ENCODE results near the gene FLG. TPM values are rescaled to one million over a fixed set of nuclear protein-coding genes. Genes with fewer than 3 reads are reported as not detected.
"Not testable (repeated sequence)": the region's sequence is repeated elsewhere in the genome, so short reads cannot be mapped to it uniquely, and the experiment has no call there.

Gene FLG
- total RNA-seq, result not detected

- POLR2A ChIA-PET, result no interaction called here
Observed at GRCh38 chr1:152325111-152325510, at the start of gene FLG. FLG (minus strand) TSS chr1:152325239; CDS start chr1:152315456, 9,783 bp downstream.

DNA sequence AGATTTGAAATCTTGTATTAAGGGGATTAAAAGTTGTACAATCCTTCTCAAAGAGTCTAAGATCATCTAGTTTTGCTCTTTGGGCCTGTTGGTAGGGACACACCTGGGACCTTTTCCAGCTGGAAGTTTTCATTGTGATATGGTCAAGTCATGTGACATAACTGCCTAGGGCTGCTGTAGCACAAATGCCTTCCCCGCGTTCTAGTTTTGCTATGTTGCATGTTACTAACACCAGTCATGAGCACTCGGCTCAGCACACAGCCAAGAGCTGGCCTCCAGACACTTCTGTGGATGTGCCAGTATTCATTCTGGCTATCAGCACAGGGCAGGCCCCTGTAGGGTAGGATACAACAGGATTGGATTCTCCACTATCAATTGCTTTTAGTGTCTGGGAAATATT, 49.4 kb upstream of the FLG start:
- CTCF ChIA-PET, result no interaction called here
- POLR2A ChIA-PET, result no interaction called here

More at GRCh38 chr1:152325111-152325510, at the start of gene FLG:
- CTCF ChIA-PET, result no interaction called here

DNA sequence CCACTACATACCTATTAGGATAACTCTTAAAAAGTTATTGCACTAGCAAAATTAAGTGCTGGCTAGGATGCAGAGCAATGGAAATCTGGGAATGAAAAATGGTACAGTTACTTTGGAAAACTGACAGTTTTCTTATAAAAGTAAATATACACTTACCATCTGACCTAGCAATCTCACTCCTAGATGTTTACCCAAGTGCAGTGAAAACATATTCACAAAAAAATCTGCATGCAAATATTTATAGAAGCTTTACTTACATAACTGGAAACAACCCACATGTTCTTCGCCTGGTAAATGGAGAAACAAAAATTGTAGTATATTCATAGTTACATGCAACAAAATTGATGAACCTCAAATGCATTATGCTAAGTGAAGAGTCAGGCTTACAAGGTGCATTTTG, 47.6 kb upstream of the FLG start:
- POLR2A ChIA-PET, result no interaction called here
- CTCF ChIA-PET, result no interaction called here

DNA sequence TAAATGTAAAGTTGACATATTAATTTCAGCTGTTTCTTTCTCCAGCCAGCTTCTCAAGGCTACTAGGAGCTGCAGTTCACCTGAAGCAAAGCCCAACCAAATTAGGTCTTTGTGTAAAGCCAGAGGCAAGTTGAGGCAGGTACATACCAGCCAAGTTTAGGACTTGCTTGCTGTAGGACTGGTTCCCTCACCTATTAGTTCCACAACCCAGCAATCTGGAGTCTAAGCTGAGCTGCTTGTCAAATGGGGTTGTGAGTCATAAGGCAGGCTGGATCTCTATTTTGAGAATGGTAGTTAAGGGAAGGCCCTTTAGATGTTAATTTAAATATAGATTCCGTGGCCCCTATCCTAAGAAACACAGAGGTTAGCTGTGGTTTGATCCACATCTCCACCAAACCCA, 42.4 kb upstream of the FLG start:
- POLR2A ChIA-PET, result no interaction called here
- CTCF ChIA-PET, result no interaction called here

DNA sequence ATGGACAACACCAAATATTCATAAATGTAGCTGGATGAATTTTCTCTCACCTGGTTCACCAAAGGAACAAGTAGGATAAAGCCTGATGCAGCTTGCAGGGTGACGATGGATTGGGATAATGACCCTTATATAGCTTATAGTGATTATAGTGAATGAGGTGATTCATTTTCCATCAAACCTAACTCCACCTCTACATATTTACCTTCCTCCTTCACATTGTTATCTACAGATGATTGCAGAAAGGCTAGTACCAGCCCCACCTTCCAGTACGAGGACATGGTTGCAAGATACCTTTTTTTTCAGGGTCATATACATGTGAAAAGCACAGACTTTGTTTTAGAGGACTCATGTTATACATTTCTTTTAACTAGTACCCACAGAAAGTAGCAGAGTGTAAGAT, 34.9 kb upstream of the FLG start, which contains the start of gene FLG2:
Gene FLG2, minus strand, starts transcription at position 101 of the 400 bp plus-strand sequence. CDS start 1,122 bp downstream, outside the sequence.
- ChIA-PET POLR2A (no interaction called here), CTCF (no interaction called here)

DNA sequence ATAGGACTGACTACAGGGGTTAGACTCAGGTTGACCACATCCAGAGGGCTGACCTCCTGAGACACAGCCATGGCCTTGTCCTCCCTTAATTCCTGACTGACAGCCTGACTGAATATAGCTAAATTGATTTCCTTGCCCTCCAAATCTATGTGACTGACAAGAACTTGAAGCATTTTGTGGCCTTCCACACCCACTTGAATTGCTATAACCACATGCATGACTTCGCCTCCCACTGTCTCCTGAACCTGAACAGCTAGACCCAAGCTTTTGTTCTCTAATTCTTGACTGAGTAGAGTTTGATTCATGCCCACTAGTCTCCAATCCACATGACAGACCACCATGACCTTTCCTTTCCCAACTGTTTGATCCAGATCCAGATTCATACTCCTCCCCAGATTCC, 31.7 kb upstream of the FLG start:
- ChIA-PET POLR2A (no interaction called here), CTCF (no interaction called here)

- POLR2A ChIA-PET, result no interaction called here
- CTCF ChIA-PET, result no interaction called here
Observed at GRCh38 chr1:152349611-152350010, 24.6 kb upstream of the FLG start.

DNA sequence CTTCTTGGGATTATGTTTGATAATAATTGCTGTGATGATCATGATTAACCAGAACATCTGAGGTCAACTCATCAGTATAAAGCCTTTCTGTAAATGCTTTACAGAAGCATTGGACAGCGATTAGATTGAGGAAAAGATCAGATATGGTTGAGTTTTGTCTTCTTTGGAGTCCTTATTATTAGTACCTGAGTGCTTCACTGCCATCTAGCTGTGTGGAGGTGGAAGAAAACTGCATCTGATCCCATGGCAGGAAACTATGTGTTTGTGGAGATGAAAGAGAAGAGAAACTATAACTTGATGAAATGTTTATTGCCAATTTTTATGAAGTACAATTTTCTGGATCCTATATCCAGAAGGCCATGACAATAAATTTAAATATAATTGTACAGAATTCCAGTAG, 23.4 kb upstream of the FLG start:
- CTCF ChIA-PET, result interaction anchor here (1.7 to 1.9 kb wide), 2 partner anchors 93 to 111 kb away, joined by 6 to 14 read pairs; no protein-coding TSS in a partner anchor
- POLR2A ChIA-PET, result no interaction called here

DNA sequence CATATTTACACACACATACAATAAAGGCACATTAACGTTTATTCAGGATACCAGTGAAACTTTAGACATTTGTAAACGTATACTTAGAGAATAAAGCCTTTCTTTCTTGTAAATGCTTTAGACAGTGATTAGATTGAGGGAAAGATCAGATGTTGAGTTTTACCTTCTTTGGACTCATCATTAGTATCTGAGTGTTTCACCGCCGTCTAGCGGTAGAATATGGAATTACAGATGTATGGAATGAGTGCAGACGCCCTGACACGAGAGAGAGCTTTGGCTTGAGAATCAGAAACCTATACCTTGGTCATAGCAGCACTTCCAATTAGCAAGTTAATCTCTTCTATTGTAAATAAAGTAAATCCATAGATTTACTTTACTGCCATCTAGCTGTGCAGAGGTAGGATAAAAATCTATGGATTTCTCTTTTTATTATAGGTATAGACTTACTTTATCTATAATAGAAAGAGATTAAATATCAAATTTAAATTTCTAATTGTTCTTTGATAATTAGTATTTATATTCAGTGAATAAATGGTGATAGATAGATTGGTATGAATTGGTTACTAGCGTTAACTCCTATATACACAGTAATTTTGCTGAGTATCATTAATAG, 22.2 kb upstream of the FLG start:
- ChIA-PET CTCF (interaction anchor here (0.6 to 1.9 kb wide), 5 partner anchors 14 to 297 kb away, joined by 3 to 14 read pairs (median 3); no protein-coding TSS in a partner anchor), POLR2A (no interaction called here)

- ChIA-PET CTCF (no interaction called here), POLR2A (no interaction called here)
Observed at GRCh38 chr1:152344438-152344837, 19.4 kb upstream of the FLG start.

DNA sequence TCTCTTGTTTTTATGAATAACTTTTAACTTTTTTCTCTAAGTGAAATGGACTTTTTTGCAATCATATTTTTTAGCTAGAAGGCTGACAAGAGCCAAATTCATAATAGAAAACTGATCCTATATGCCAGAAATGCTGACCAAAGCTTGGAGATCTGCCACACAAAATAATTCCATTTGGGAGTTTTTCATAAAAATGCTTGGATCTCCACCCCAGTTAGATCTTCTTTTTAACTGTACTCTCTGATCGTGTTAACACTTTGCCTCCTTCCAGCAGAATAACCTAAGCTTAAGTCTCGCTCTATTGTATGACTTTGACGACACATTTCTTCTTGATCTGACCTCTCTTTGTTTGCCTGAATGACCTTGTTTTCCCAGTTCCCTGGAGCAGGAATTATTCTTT, 18.0 kb upstream of the FLG start:
- ChIA-PET POLR2A (no interaction called here), CTCF (no interaction called here)

DNA sequence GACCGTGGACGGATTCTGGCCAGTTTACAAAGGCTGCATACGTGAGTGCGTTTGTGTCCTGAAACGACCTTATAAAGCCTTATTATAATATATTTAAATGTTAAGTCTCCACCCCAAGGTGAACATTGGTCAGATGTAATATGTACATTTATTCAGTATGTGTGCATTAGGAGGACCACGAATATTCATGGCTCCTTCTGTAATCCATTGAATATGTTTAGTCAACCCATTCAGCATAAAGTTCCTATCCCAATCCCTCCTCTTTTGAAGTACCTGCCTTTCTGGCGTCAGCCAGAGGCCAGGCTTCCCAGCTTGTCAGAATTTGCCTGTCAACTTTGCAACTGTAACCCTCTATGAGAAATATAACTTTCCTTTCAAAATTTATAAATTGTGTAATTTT, 10.4 kb upstream of the FLG start:
- ChIA-PET POLR2A (no interaction called here), CTCF (no interaction called here)

DNA sequence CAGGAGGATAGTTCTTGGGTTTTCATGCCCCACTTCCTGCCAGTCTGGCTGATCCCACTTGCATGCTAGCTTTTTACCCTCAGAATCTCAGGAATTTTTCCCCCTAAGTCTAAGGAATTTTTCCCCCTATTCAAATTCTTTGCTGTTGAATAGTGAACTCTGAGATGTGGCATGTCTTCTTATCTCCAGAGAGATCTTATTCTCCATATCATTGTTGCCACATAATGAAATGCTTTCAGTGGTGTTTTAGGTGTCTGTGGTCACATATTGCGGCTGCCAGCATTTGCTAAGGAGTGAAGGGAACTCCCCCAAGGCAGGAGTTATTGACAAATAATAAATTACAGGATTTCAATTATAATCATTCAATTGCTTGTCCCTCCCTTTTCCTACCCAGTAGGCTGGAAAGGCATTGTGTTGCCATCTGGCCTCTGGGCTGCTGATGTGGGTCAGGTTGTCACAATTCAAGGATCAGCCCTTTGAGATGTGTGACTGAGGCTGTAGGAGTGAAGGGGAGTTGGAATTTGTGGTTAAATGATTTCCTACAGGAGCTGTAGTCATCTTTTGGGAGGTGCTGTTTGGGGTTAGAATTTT, 3.9 kb upstream of the FLG start:
- CTCF ChIA-PET, result no interaction called here
- POLR2A ChIA-PET, result no interaction called here

- ChIA-PET CTCF (no interaction called here), POLR2A (no interaction called here)
Observed at GRCh38 chr1:152313970-152314369, 11.1 kb downstream of the FLG start.

GRCh38 chr1:152313319-152313801, 11.7 kb downstream of the FLG start:
- ChIA-PET POLR2A (no interaction called here), CTCF (no interaction called here)

DNA sequence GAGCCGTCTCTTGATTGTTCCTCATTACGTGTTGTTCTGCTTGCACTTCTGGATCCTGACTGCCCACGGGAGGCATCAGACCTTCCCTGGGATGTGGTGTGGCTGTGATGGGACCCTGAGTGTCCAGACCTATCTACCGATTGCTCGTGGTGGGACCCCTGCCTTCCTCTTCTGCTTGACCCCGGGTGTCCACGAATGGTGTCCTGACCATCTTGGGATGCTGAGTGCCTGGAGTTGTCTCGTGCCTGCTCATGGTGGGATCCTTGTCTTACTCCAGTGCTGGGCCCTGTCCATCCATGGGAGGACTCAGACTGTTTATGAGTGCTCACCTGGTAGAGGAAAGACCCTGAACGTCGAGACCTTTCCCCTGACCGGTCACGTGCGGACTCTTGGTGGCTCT, 12.9 kb downstream of the FLG start:
- CTCF ChIA-PET, POLR2A ChIA-PET: not testable (repeated sequence)

GRCh38 chr1:152309955-152310354, 15.1 kb downstream of the FLG start:
- CTCF ChIA-PET, result no interaction called here

DNA sequence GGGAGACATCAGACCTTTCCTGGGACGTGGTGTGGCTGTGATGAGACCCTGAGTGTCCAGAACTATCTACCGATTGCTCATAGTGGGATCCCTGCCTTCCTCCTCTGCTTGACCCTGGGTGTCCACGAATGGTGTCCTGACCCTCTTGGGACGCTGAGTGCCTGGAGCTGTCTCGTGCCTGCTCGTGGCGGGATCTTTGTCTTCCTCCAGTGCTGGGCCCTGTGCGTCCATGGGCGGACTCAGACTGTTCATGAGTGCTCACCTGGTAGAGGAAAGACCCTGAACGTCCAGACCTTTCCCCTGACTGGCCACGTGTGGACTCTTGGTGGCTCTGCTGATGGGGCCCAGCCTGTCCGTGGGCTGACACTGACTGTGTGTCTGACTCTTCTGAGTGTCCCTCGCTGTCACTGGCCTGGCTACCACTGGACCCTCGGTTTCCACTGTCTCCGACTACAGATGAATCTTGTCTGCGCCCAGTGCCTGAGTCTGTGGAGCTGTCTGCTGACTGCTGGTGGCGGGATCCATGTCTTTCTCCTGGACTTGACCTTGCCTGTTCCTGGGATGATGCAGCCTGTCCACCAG, 15.6 kb downstream of the FLG start:
- CTCF ChIA-PET, POLR2A ChIA-PET: not testable (repeated sequence)

More at GRCh38 chr1:152309955-152310354, 15.1 kb downstream of the FLG start:
- POLR2A ChIA-PET, result no interaction called here

- CTCF ChIA-PET, POLR2A ChIA-PET: not testable (repeated sequence)
Observed at GRCh38 chr1:152308758-152309157, 16.3 kb downstream of the FLG start.

- POLR2A ChIA-PET, CTCF ChIA-PET: not testable (repeated sequence)
Observed at GRCh38 chr1:152307970-152308369, 17.1 kb downstream of the FLG start.

DNA sequence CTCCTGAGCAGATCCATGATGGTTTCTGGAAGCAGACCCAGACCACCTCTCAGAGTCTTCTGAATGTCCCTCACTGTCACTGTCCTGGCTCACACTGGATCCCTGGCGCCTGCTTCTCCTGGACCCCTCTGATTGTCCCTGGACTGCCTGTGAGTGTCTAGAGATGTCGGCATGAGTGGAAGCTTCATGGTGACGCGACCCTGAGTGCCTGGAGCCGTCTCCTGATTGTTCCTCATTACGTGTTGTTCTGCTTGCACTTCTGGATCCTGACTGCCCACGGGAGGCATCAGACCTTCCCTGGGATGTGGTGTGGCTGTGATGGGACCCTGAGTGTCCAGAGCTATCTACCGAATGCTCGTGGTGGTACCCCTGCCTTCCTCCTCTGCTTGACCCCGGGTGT, 18.9 kb downstream of the FLG start:
- POLR2A ChIA-PET, CTCF ChIA-PET: not testable (repeated sequence)

GRCh38 chr1:152304773-152305172, 20.3 kb downstream of the FLG start:
- CTCF ChIA-PET, POLR2A ChIA-PET: not testable (repeated sequence)
